SK-N-MC (cell line): ENCODE data around the gene SMYD3.
A peak's percentile ranks its signal among the peaks of the same experiment; 100 is the strongest.

ENCODE experiments used
- DNase-seq: peaks from one replicate; pipeline ENCODE4 v3.0.0-alpha.2; 2011; ENCODE audit warnings: low read depth, low spot score
- H3K27ac ChIP-seq: fragments of 200-600 bp; sonication (generic); 2 replicates; pipeline ENCODE4 v1.5.1; 2016; ENCODE audit warnings: mixed run types
- H3K36me3 ChIP-seq: fragments of 200-600 bp; sonication (generic); 2 replicates; pipeline ENCODE4 v1.6.1; 2017; ENCODE audit warnings: antibody characterized with exemption, low read length, mixed read lengths; ENCODE audit not compliant: insufficient read depth
- H3K4me3 ChIP-seq: fragments of 200-600 bp; sonication (generic); 2 replicates; pipeline ENCODE4 v1.5.1; 2016
- H3K9ac ChIP-seq: fragments of 200-600 bp; sonication (generic); 2 replicates; pipeline ENCODE4 v1.8.0; 2017; ENCODE audit warnings: mixed run types, mixed read lengths; ENCODE audit not compliant: insufficient read length
- H3K9me3 ChIP-seq: fragments of 200-600 bp; sonication (generic); 2 replicates; pipeline ENCODE4 v1.6.1; 2017; ENCODE audit warnings: low read depth, mild to moderate bottlenecking, antibody characterized with exemption, low read length, moderate library complexity, mixed read lengths
- EZH2 ChIP-seq: fragments of 200-600 bp; sonication (generic); IDR thresholded peaks from one replicate; pipeline ENCODE4 v1.6.1; 2017; ENCODE audit warnings: antibody characterized with exemption
- FOXP2 ChIP-seq: optimal IDR thresholded peaks from 2 replicates; pipeline ENCODE3; 2011; ENCODE audit warnings: mild to moderate bottlenecking, moderate library complexity; ENCODE audit not compliant: insufficient read depth; ENCODE audit errors: extremely low read length, control extremely low read depth
- POLR2AphosphoS5 ChIP-seq: IDR thresholded peaks from 2 replicates; pipeline ENCODE4 v1.6.1; 2012; ENCODE audit warnings: mild to moderate bottlenecking, low read depth, low read length, borderline replicate concordance

Gene SMYD3

DNA sequence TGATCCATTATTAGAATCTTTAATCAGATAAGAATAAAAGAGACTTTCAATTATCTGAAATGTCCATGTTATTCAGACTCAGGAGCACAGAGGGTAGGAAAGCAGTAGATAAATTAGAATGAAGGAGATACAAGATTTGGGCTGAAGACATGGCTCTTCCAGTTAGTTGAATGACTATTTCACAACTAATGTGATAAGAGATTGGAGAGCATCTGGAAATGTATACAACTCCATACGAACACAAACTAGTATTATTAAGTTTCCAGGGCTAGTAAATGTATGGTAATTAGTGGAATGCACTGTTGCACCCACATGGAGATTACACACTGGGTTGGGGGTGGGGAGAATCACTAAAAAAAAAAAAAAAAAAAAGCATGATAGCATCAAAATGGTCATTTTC lies 734.3 kb downstream of the SMYD3 start:
- no peak for TF ChIP-seq EZH2
- TF ChIP-seq FOXP2, result no peak
- no peaks in the 10 kb centered on the region for H3K9me3 ChIP-seq
- no peak overlapping the region for H3K9ac ChIP-seq
- no peaks in the 10 kb centered on the region for H3K36me3 ChIP-seq
- no peak overlapping the region for H3K27ac ChIP-seq
- DNase-seq, result no peak
- H3K4me3 ChIP-seq, result no peak overlapping the region

- H3K36me3 ChIP-seq, result no peaks in the 10 kb centered on the region
- no peak for TF ChIP-seq FOXP2
- TF ChIP-seq POLR2AphosphoS5, result no peak
- TF ChIP-seq EZH2, result no peak
Observed at GRCh38 chr1:245772325-245772724, 734.8 kb downstream of the SMYD3 start.

GRCh38 chr1:245771511-245772281 lies 735.4 kb downstream of the SMYD3 start:
- Histone ChIP-seq H3K27ac (peak overlapping the region; percentile 82), H3K36me3 (no peaks in the 10 kb centered on the region), H3K9me3 (no peaks in the 10 kb centered on the region), H3K9ac (no peak overlapping the region), H3K4me3 (peak overlapping the region; percentile 45)
- peak; percentile 28 for DNase-seq
- no peak for TF ChIP-seq EZH2
- TF ChIP-seq POLR2AphosphoS5, result no peak
- TF ChIP-seq FOXP2, result no peak

More at GRCh38 chr1:245772325-245772724, 734.8 kb downstream of the SMYD3 start:
- Histone ChIP-seq H3K4me3 (no peak overlapping the region), H3K9me3 (no peaks in the 10 kb centered on the region), H3K27ac (peak overlapping the region; percentile 82; the same call in 1 of the 2 replicates), H3K9ac (no peak overlapping the region)
- DNase-seq, result no peak

DNA sequence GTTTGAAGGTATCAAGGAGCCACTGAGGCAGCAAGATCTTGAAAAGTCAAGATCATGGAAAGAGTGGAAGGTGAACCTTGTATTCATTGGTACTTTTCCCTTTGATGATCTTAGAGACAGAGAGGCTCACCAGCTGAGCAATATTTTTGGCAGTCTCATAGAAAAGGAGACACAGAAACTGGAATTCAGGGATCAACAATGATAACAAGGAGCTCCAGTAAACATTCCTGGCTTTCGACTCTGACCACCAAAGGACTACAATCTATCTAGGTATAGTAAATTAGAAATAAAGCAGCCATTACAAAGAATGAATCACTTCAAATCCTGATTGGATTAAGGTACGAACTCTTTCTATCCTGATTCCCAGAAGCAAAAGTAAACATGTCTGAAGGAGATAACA lies 736.9 kb downstream of the SMYD3 start:
- Histone ChIP-seq H3K27ac (no peak overlapping the region), H3K9ac (no peak overlapping the region), H3K9me3 (no peaks in the 10 kb centered on the region), H3K36me3 (no peaks in the 10 kb centered on the region), H3K4me3 (no peak overlapping the region)
- no peak for DNase-seq
- TF ChIP-seq EZH2 (no peak), FOXP2 (no peak), POLR2AphosphoS5 (no peak)

DNA sequence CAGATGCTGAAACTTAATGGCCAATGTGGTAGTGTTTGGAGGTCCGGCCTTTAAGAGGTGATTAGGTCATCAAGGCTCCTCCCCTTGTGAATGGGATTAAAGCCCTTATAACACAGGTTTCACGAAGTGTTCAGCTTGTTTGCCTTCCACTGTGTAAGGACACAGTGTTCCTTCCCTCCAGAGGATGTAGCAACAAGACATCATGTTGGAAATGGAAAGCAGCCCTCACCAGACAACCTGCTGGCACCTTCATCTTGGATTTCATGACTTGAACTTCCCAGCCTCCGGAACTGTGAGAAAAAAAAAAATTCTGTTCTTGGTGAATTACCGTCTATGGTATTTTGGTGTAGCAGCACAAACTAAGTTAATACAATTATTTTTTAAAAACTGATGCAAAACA lies 738.5 kb downstream of the SMYD3 start:
- TF ChIP-seq POLR2AphosphoS5 (no peak), FOXP2 (no peak), EZH2 (no peak)
- no peak for DNase-seq
- no peak overlapping the region for H3K4me3 ChIP-seq
- no peaks in the 10 kb centered on the region for H3K9me3 ChIP-seq
- no peak overlapping the region for H3K27ac ChIP-seq
- H3K36me3 ChIP-seq, result no peaks in the 10 kb centered on the region
- no peak overlapping the region for H3K9ac ChIP-seq

- H3K27ac ChIP-seq, result no peak overlapping the region
- H3K4me3 ChIP-seq, result no peak overlapping the region
- H3K9ac ChIP-seq, result no peak overlapping the region
- H3K36me3 ChIP-seq, result no peaks in the 10 kb centered on the region
- TF ChIP-seq EZH2 (no peak), FOXP2 (no peak), POLR2AphosphoS5 (no peak)
- no peak for DNase-seq
- H3K9me3 ChIP-seq, result no peaks in the 10 kb centered on the region
Observed at GRCh38 chr1:245765230-245766000, 741.7 kb downstream of the SMYD3 start.

- no peak for DNase-seq
- Histone ChIP-seq H3K9ac (no peak overlapping the region), H3K27ac (no peak overlapping the region), H3K4me3 (no peak overlapping the region), H3K9me3 (no peaks in the 10 kb centered on the region), H3K36me3 (no peaks in the 10 kb centered on the region)
- no peak for TF ChIP-seq EZH2
- no peak for TF ChIP-seq POLR2AphosphoS5
- no peak for TF ChIP-seq FOXP2
Observed at GRCh38 chr1:245763873-245764331, 743.2 kb downstream of the SMYD3 start.

- H3K27ac ChIP-seq, result no peak overlapping the region
- H3K4me3 ChIP-seq, result no peak overlapping the region
- DNase-seq, result no peak
- no peaks in the 10 kb centered on the region for H3K9me3 ChIP-seq
- H3K9ac ChIP-seq, result no peak overlapping the region
- no peaks in the 10 kb centered on the region for H3K36me3 ChIP-seq
- TF ChIP-seq FOXP2 (no peak), EZH2 (no peak)
Observed at GRCh38 chr1:245762396-245762910, 744.6 kb downstream of the SMYD3 start.
